AG09319 (cell line): ENCODE data around the gene ISM2.

Source experiments
- DNase-seq: peaks from one replicate; pipeline ENCODE4 v3.0.0-alpha.2; 2010; ENCODE audit warnings: low read depth; ENCODE audit errors: extremely low read depth
- TF ChIP-seq, protein P1 (sequence below): IDR thresholded peaks from 2 replicates; pipeline ENCODE4 v1.5.1; 2011; ENCODE audit warnings: low read depth, mild to moderate bottlenecking, inconsistent platforms, low read length, moderate library complexity

Gene ISM2

DNA sequence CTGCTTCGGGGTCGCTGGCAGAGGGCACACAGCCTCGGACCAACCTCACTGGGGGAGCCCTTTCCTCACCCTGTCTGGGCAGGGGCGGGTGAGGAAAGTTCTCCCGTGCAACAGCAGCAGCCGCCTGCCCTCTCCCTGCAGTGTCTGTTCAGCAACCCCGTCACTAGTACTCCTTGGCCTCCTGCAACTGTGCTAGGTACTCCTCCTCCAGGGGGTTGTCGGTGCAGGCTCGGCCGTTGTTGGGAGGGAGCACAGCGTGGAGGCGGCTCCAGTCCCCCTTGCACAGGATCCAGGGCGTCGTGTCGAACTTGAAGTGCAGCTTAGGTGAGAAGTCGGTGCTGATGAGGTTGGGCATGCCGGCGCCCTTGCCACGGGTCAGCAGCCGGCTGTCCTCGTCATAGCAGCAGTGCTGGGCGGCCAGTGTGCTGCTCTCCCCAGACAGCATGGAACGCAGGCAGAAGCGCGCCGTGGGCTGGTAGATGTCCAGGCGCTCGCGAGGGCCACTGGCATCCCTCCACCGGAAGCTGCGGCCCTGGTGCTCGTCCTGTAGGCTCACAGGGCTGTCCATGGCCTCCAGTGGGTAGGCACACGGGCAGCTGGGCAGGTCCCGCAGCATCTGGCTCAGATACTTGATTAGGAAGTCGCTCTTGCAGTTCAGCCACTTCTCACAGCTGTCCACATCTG is 23.0 kb downstream of the ISM2 start:
- no peak for DNase-seq
- TF ChIP-seq, protein P1, sequence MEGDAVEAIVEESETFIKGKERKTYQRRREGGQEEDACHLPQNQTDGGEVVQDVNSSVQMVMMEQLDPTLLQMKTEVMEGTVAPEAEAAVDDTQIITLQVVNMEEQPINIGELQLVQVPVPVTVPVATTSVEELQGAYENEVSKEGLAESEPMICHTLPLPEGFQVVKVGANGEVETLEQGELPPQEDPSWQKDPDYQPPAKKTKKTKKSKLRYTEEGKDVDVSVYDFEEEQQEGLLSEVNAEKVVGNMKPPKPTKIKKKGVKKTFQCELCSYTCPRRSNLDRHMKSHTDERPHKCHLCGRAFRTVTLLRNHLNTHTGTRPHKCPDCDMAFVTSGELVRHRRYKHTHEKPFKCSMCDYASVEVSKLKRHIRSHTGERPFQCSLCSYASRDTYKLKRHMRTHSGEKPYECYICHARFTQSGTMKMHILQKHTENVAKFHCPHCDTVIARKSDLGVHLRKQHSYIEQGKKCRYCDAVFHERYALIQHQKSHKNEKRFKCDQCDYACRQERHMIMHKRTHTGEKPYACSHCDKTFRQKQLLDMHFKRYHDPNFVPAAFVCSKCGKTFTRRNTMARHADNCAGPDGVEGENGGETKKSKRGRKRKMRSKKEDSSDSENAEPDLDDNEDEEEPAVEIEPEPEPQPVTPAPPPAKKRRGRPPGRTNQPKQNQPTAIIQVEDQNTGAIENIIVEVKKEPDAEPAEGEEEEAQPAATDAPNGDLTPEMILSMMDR: no peak

DNA sequence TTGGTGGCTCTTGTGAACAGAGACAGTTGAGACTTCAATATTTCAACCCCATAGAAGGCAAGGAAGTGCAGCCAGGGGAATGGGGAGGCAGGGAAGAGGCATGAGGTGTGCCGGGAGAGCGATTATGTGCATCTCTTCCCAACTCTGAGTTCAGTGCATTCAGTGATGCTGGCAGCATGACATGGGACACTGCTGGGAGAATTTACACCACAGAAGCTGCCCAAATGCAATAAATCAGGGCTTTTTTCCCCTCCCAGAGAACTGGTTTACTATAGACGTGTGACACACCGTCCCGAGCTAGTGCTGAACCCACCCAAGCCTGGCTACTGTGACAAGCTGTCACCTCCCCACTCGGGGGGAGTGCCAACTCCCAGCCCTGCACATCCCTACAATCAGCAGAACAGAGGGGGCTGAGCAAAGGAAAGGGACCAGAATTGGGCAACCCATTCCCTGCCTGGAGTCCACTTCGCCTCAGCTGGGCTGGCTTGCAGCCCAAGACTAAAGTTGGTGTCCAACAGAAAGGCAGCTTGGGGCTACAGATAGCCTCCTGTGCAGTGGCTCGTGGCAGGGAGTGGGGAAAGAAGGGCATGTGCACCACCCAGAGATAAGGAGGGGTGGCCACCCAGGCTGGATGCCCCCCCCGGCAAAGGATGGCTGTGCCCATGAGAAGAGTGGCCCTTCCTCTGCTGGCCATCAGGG is 24.0 kb downstream of the ISM2 start:
- DNase-seq: no peak
- TF ChIP-seq, protein P1: no peak

DNA sequence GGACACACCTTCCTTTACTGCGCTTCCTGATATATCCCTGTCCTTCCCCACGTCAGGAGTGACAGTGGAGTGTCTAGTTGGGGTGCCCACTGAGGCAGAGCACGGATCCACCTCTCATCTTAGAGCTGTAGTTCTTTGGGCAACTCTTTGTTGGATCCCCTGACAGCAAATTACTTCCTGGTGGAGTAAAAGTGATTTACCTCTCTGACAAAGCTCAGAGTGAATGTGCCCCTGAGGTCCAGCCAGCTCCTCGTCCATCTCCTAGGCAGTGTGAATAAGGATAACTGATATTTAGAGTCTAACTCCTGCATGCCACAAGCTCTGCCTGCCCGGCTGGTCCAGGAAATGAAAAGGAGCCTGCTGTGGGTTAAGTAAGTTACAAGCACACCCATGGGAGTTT is 24.7 kb downstream of the ISM2 start:
- TF ChIP-seq, protein P1: no peak
- no peak for DNase-seq

DNA sequence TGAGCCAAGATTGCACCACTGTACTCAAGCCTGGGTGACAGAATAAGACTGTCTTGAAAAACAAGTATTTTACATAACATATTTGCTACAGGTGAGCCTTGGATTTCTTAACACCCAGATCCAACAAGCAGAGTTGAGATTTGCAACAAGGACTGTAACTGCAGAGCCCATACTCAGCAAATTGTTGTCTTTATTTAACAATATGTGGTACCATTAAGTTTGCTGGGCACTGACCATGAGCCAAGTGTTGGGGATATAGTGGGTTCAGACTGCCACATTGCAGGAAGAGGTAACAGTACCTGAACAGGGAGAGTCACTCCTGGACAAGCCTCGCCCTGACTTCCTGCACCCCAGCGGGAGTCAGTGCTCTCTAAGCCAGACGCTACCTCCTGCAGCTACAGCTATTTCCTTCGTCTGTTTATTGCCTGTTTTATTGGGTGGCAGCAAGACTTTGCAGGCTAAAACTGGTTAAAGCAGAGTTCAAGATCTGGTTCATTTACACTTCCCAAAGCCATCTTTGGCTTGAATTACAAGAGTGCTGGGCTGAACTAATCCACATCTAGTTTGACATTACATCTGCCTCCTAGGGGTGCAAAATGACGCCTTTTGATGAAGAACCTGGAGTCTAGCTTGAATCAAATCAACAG is 28.3 kb downstream of the ISM2 start:
- DNase-seq: no peak
- TF ChIP-seq, protein P1: no peak

DNA sequence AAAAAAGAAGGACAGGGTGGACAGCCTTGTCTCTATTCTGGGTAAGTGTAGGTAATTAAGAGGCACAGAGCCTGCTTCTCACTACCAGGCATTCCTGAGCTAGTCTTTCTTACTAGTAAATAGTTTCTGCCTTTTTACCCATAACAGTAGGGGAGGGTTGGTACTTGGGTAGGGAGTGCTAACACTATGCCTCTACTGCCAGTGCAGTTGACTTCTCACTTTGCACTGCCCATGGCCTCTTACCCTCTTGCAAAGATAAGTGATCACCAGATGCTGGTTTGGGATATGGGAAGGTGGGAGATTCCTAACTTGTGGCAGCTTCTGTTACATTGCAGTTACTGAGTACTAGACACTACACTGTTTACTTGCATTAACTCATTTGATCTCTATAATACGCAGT is 29.1 kb downstream of the ISM2 start:
- TF ChIP-seq, protein P1: no peak
- DNase-seq: no peak

DNA sequence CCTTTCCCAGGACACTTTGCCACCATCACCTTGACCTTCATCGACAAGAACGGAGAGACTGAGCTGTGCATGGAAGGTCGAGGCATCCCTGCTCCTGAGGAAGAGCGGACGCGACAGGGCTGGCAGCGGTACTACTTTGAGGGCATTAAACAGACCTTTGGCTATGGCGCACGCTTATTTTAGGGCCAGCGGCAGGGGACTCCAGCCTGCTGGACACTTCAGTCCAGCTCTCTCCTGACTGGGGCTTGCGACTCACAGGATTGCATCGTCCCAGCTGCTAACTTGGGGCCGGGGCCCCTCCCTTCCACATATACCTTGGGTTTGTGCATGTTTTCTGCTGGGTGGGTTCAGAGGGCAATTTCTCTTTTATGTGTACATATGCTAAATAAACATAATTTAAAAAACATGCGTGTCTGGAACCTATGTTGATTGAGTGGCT is 29.5 kb downstream of the ISM2 start:
- TF ChIP-seq, protein P1: no peak
- DNase-seq: no peak

DNA sequence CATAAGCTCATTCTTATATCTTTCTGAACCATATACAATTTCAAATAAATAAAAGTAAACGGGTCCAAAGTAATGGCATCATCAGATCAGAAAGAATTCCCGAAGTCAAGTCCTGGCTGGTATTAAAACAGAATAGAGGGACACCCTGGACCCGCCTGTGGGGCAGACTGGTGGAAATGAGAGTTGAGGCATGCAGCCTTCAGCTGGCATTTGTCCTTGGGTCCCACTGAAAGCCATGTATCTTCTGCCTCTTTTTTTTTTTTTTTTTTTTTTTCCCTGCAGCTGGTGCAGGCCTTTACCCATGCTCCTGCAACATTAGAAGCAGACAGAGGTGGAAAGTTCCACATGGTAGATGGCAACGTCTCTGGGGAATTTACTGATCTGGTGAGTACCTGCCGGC is 30.8 kb downstream of the ISM2 start:
- TF ChIP-seq, protein P1: no peak
- DNase-seq: no peak
